ENCODE results near the gene CPSF4L.

Gene CPSF4L

GRCh38 chr17:73300392-73300791, 38.7 kb upstream of the CPSF4L start:
- no peak for DNase-seq (ENCODE audit: low spot score)
- TF ChIP-seq CTCF (conservative IDR thresholded peaks at IDR 0.05; ENCODE audit: low read depth): no peak
- H3K27ac ChIP-seq: peak overlapping the region; percentile 61
- ChIA-PET POLR2A (ENCODE audit: low non-redundant PET) (no interaction called here), CTCF (no interaction called here)

GRCh38 chr17:73297934-73298861, 36.5 kb upstream of the CPSF4L start:
- H3K27ac ChIP-seq: peak overlapping the region; percentile 61
- no peak for TF ChIP-seq CTCF (conservative IDR thresholded peaks at IDR 0.05; ENCODE audit: low read depth)
- ChIA-PET CTCF (interaction anchor here (0.5 to 1.0 kb wide), 4 partner anchors 11 to 912 kb away, joined by 3 to 4 read pairs (median 3); no protein-coding TSS in a partner anchor), POLR2A (ENCODE audit: low non-redundant PET) (no interaction called here)
- DNase-seq (ENCODE audit: low spot score): no peak

GRCh38 chr17:73293480-73293911, 31.8 kb upstream of the CPSF4L start:
- peak; percentile 62 for DNase-seq (ENCODE audit: low spot score)
- CTCF ChIA-PET: no interaction called here
- no peak for TF ChIP-seq CTCF (conservative IDR thresholded peaks at IDR 0.05; ENCODE audit: low read depth)

GRCh38 chr17:73293031-73293430, 31.4 kb upstream of the CPSF4L start:
- H3K27ac ChIP-seq: peak overlapping the region; percentile 93
- no peak for TF ChIP-seq CTCF (conservative IDR thresholded peaks at IDR 0.05; ENCODE audit: low read depth)
- DNase-seq (ENCODE audit: low spot score): no peak
- ChIA-PET CTCF (no interaction called here), POLR2A (ENCODE audit: low non-redundant PET) (no interaction called here)

More at GRCh38 chr17:73293480-73293911, 31.8 kb upstream of the CPSF4L start:
- H3K27ac ChIP-seq: peak overlapping the region; percentile 93
- POLR2A ChIA-PET (ENCODE audit: low non-redundant PET): interaction anchor here (0.6 kb wide), 1 partner anchor 19 kb away, joined by 3 read pairs; the partner anchor contains the start of gene CDC42EP4

- no peak for DNase-seq (ENCODE audit: low spot score)
- CTCF ChIA-PET: interaction anchor here (0.7 to 0.8 kb wide), 2 partner anchors 13 to 22 kb away, joined by 5 read pairs; no protein-coding TSS in a partner anchor
- POLR2A ChIA-PET (ENCODE audit: low non-redundant PET): interaction anchor here (0.6 kb wide), 1 partner anchor 68 kb away, joined by 3 read pairs; no protein-coding TSS in a partner anchor
- no peak for TF ChIP-seq CTCF (conservative IDR thresholded peaks at IDR 0.05; ENCODE audit: low read depth)
- peak overlapping the region; percentile 93 for H3K27ac ChIP-seq
These were observed 30.4 kb upstream of the CPSF4L start for GRCh38 chr17:73292031-73292531.

- ChIA-PET POLR2A (ENCODE audit: low non-redundant PET) (interaction anchor here (1.2 kb wide), 1 partner anchor 19 kb away, joined by 4 read pairs; no protein-coding TSS in a partner anchor), CTCF (interaction anchor here (0.8 to 0.9 kb wide), 2 partner anchors 19 to 36 kb away, joined by 3 to 5 read pairs; no protein-coding TSS in a partner anchor)
- no peak for TF ChIP-seq CTCF (conservative IDR thresholded peaks at IDR 0.05; ENCODE audit: low read depth)
- peak; percentile 82 for DNase-seq (ENCODE audit: low spot score)
- peak overlapping the region; percentile 93 for H3K27ac ChIP-seq
These were observed 29.7 kb upstream of the CPSF4L start for GRCh38 chr17:73291260-73291801.
